IMR-90 (cell line): Measurements from ENCODE around the gene ATP8B3. TPM values are rescaled to one million over a fixed set of nuclear protein-coding genes. Genes with fewer than 3 reads are reported as not detected.
A peak's percentile ranks its signal among the peaks of the same experiment; 100 is the strongest.

Experiments
- ATAC-seq: fragments of 200-7000 bp; cut with Tn5 transposase; 2 replicates; pipeline ENCODE4 v1.9.1; 2020; ENCODE audit warnings: low read depth, mild to moderate bottlenecking, moderate library complexity
- BruUV-seq: library from RNA; stranded (reverse); fragments of 400-500 nt; replicated peaks from 2 replicates; lab custom pipeline; 2021; lab: Mats Ljungman, UMichigan
- CTCF ChIA-PET: fragments of 300-600 bp; formaldehyde crosslinking; extraction: SDS; loops from one replicate; lab custom pipeline; 2021; ENCODE audit warnings: antibody characterized with exemption; lab: Yijun Ruan, JAX
- POLR2A ChIA-PET: fragments of 300-600 bp; sonication (Branson Sonifier 250); formaldehyde crosslinking; loops from one replicate; lab custom pipeline; 2022; ENCODE audit warnings: antibody characterized with exemption; ENCODE audit not compliant: unreplicated experiment; lab: Charles Lee
- DNase-seq: peaks from one replicate; pipeline ENCODE4 v3.0.0; 2013
- H2AFZ ChIP-seq: replicated peaks from 2 replicates; pipeline ENCODE3; 2013; ENCODE audit warnings: low read length, mild to moderate bottlenecking; ENCODE audit not compliant: poor library complexity
- H2AK5ac ChIP-seq: 2 replicates; pipeline ENCODE4 v1.6.1; 2013; ENCODE audit warnings: low read depth, low read length, inconsistent platforms
- H2AK9ac ChIP-seq: replicated peaks from 2 replicates; pipeline ENCODE3; 2013; ENCODE audit warnings: mild to moderate bottlenecking, low read depth, low read length, moderate library complexity; ENCODE audit not compliant: poor library complexity
- H2BK120ac ChIP-seq: 2 replicates; pipeline ENCODE4 v1.6.1; 2013; ENCODE audit warnings: low read depth, low read length, inconsistent platforms
- H2BK15ac ChIP-seq: 3 replicates; pipeline ENCODE4 v1.6.1; 2013; ENCODE audit warnings: low read depth, low read length, inconsistent platforms
- H2BK20ac ChIP-seq: 2 replicates; pipeline ENCODE4 v1.6.1; 2013; ENCODE audit warnings: low read depth, mild to moderate bottlenecking, inconsistent platforms, low read length, moderate library complexity
- H2BK5ac ChIP-seq: 2 replicates; pipeline ENCODE4 v1.6.1; 2013; ENCODE audit warnings: mild to moderate bottlenecking, low read depth, low read length, inconsistent platforms; ENCODE audit not compliant: poor library complexity, severe bottlenecking
- H3K14ac ChIP-seq: replicated peaks from 2 replicates; pipeline ENCODE4 v1.6.1; 2013; ENCODE audit warnings: low read depth, low read length, inconsistent platforms
- H3K18ac ChIP-seq: 2 replicates; pipeline ENCODE4 v1.6.1; 2013; ENCODE audit warnings: low read depth, low read length, control low read depth
- H3K23ac ChIP-seq: 2 replicates; pipeline ENCODE4 v1.6.1; 2013; ENCODE audit warnings: low read depth, low read length, inconsistent platforms
- H3K27ac ChIP-seq: 2 replicates; pipeline ENCODE4 v1.5.1; 2013; ENCODE audit warnings: mild to moderate bottlenecking, control low read depth, low read length; ENCODE audit not compliant: insufficient read depth
- H3K27me3 ChIP-seq: 2 replicates; pipeline ENCODE4 v1.6.1; 2013; ENCODE audit warnings: low read length; ENCODE audit not compliant: control insufficient read depth, insufficient read depth
- H3K36me3 ChIP-seq: 2 replicates; pipeline ENCODE4 v1.6.1; 2013; ENCODE audit warnings: low read length, mixed read lengths; ENCODE audit not compliant: control insufficient read depth, insufficient read depth
- H3K4ac ChIP-seq: 2 replicates; pipeline ENCODE4 v1.6.1; 2013; ENCODE audit warnings: low read depth, low read length, inconsistent platforms
- H3K4me1 ChIP-seq: 2 replicates; pipeline ENCODE4 v1.6.1; 2013; ENCODE audit warnings: low read length, mixed read lengths; ENCODE audit not compliant: control insufficient read depth, insufficient read depth
- H3K4me2 ChIP-seq: 2 replicates; pipeline ENCODE4 v1.6.1; 2013; ENCODE audit warnings: low read depth, mild to moderate bottlenecking, control low read depth, low read length, moderate library complexity
- H3K4me3 ChIP-seq: 2 replicates; pipeline ENCODE4 v1.5.1; 2013; ENCODE audit warnings: low read depth, mild to moderate bottlenecking, control low read depth, low read length, moderate library complexity; ENCODE audit not compliant: insufficient read depth
- H3K56ac ChIP-seq: 2 replicates; pipeline ENCODE4 v1.6.1; 2013; ENCODE audit warnings: low read length, inconsistent platforms; ENCODE audit not compliant: insufficient read depth; ENCODE audit errors: extremely low read depth
- H3K79me1 ChIP-seq, 2 experiments: 2 replicates each; pipeline ENCODE4 v1.6.1; 2013; ENCODE audit warnings: low read length in 2 of 2, inconsistent platforms in 1 of 2, low read depth in 1 of 2
- H3K9ac ChIP-seq: 2 replicates; pipeline ENCODE4 v1.6.1; 2013; ENCODE audit warnings: low read depth, low read length, control low read depth
- H3K9me1 ChIP-seq: 2 replicates; pipeline ENCODE4 v1.6.1; 2013; ENCODE audit warnings: low read length, inconsistent platforms; ENCODE audit not compliant: insufficient read depth
- H3K9me3 ChIP-seq: 2 replicates; pipeline ENCODE4 v1.6.1; 2013; ENCODE audit warnings: low read length; ENCODE audit not compliant: control insufficient read depth, insufficient read depth
- H4K20me1 ChIP-seq: 2 replicates; pipeline ENCODE4 v1.6.1; 2013; ENCODE audit warnings: low read length, inconsistent platforms; ENCODE audit not compliant: insufficient read depth
- H4K5ac ChIP-seq: 2 replicates; pipeline ENCODE4 v1.6.1; 2013; ENCODE audit warnings: mild to moderate bottlenecking, low read depth, low read length, control low read depth
- H4K8ac ChIP-seq, 2 experiments: 2 replicates each; pipeline ENCODE4 v1.6.1; 2013; ENCODE audit warnings: low read depth in 2 of 2, low read length in 2 of 2, control low read depth in 1 of 2, inconsistent platforms in 1 of 2
- H4K91ac ChIP-seq: 2 replicates; pipeline ENCODE4 v1.6.1; 2013; ENCODE audit warnings: low read depth, low read length, inconsistent platforms; ENCODE audit not compliant: insufficient read depth
- BHLHE40 ChIP-seq: fragments of 150-350 bp; IDR thresholded peaks from 2 replicates; pipeline ENCODE4 v1.6.1; 2016; ENCODE audit warnings: mild to moderate bottlenecking, low read depth, low read length
- CEBPB ChIP-seq: IDR thresholded peaks from 2 replicates; pipeline ENCODE4 v1.6.1; 2012; ENCODE audit warnings: low read depth, low read length, improper control_type of control experiment
- CHD1 ChIP-seq: IDR thresholded peaks from 2 replicates; pipeline ENCODE4 v1.6.1; 2012; ENCODE audit warnings: low read depth, low read length, improper control_type of control experiment
- ELK1 ChIP-seq: fragments of 150-350 bp; IDR thresholded peaks from 2 replicates; pipeline ENCODE4 v1.6.1; 2016; ENCODE audit warnings: low read depth, mild to moderate bottlenecking, low read length, moderate library complexity, borderline replicate concordance
- MAZ ChIP-seq: IDR thresholded peaks from 2 replicates; pipeline ENCODE4 v1.6.1; 2012; ENCODE audit warnings: low read depth, mild to moderate bottlenecking, low read length, improper control_type of control experiment, moderate library complexity, borderline replicate concordance
- POLR2A ChIP-seq: IDR thresholded peaks from 2 replicates; pipeline ENCODE4 v1.6.1; 2012; ENCODE audit warnings: mild to moderate bottlenecking, low read depth, low read length
- RCOR1 ChIP-seq: IDR thresholded peaks from 2 replicates; pipeline ENCODE4 v1.6.1; 2012; ENCODE audit warnings: mild to moderate bottlenecking, low read length, improper control_type of control experiment; ENCODE audit not compliant: insufficient replicate concordance
- RFX5 ChIP-seq: IDR thresholded peaks from 2 replicates; pipeline ENCODE4 v1.8.0; 2012; ENCODE audit warnings: low read depth, mild to moderate bottlenecking, low read length, moderate library complexity
- USF2 ChIP-seq: fragments of 150-350 bp; IDR thresholded peaks from 2 replicates; pipeline ENCODE4 v1.6.1; 2017; ENCODE audit warnings: mild to moderate bottlenecking, antibody characterized with exemption, low read length, low read depth
- WGBS, 2 experiments: methylation state at CpG; one replicate each; pipeline versions ENCODE4 v1.1.5 to v1.1.7; 2013; ENCODE audit warnings: missing lambda C conversion rate in 2 of 2; ENCODE audit not compliant: insufficient read length in 1 of 2; ENCODE audit errors: extremely low coverage in 2 of 2; 5-methylcytosine and 5-hydroxymethylcytosine counted together
- dilution Hi-C: fragments of 300-500 bp; cut with HindIII; formaldehyde crosslinking; loops from one replicate; pipeline ENCODE4 v1.14.3; 2018; ENCODE audit warnings: low sequenced_read_pairs; ENCODE audit not compliant: unreplicated experiment
- in situ Hi-C: fragments of 300-500 bp; cut with MboI; formaldehyde crosslinking; loops from 3 replicates; pipeline ENCODE4 v1.14.3; 2019; ENCODE audit warnings: low sequenced_read_pairs, inconsistent platforms, mixed read lengths
- intact Hi-C: fragments of 100-400 bp; cut with micrococcal nuclease; formaldehyde crosslinking; loops from 2 replicates; pipeline ENCODE4 v1.10.0; 2022
- polyA plus RNA-seq, 3 experiments: library from polyadenylated mRNA; depleted of rRNA; stranded (reverse); fragments of >200 nt; gene quantifications; 2 replicates each; pipeline ENCODE4 v1.2.3, GENCODE V29; 2012; ENCODE audit warnings: low replicate concordance in 1 of 3
- total RNA-seq: library from RNA; depleted of rRNA; stranded (reverse); fragments of >200 nt; gene quantifications from 2 replicates; pipeline ENCODE4 v1.2.3, GENCODE V29; 2012

The ATP8B3 gene
- total and polyA plus RNA-seq, 2 of the 4 experiments (the other 2 are of a cell fraction), result 1.6 to 8.1 TPM

- no peak overlapping the region for H3K9ac ChIP-seq
- POLR2A ChIA-PET, result no interaction called here
- no peak overlapping the region for H3K23ac ChIP-seq
- ATAC-seq (no peak), DNase-seq (no peak)
- BruUV-seq, result no TSS peak
- no peak overlapping the region for H3K4ac ChIP-seq
- H3K27me3 ChIP-seq, result peaks cover 68% of the 10 kb centered on the region
- no peak overlapping the region for H3K4me3 ChIP-seq
- intact Hi-C loops, result no loop called here
- dilution Hi-C loops, result no loop called here
- H3K9me1 ChIP-seq, result no peaks in the 10 kb centered on the region
- no peak overlapping the region for H4K8ac ChIP-seq
- H2BK120ac ChIP-seq, result no peak overlapping the region
- peak overlapping the region; percentile 65 for H2AFZ ChIP-seq
- H4K5ac ChIP-seq, result no peak overlapping the region
- H2AK9ac ChIP-seq, result no peak overlapping the region
- H4K20me1 ChIP-seq, result no peaks in the 10 kb centered on the region
- no peak overlapping the region for H3K27ac ChIP-seq
- CTCF ChIA-PET, result no interaction called here
- in situ Hi-C loops, result loop anchor here (25.0 kb wide), 1 partner anchor 239 kb away; no protein-coding TSS in a partner anchor
- H2BK15ac ChIP-seq, result no peak overlapping the region
- no peak overlapping the region for H4K91ac ChIP-seq
- H3K9me3 ChIP-seq, result peaks cover 12% of the 10 kb centered on the region
- no peak overlapping the region for H2AK5ac ChIP-seq
- WGBS, 2 experiments, result 7% methylated on average over 3 of the region's 23 CpGs; no CpG with 5 or more reads in 1 of the 2 experiments
- no peak overlapping the region for H2BK20ac ChIP-seq
- H3K56ac ChIP-seq, result no peak overlapping the region
- H3K18ac ChIP-seq, result no peak overlapping the region
- no peak overlapping the region for H2BK5ac ChIP-seq
- H3K4me1 ChIP-seq, result no peaks in the 10 kb centered on the region
- TF ChIP-seq CEBPB (no peak), ELK1 (no peak), USF2 (no peak), MAZ (no peak), RFX5 (no peak), POLR2A (no peak), RCOR1 (no peak), BHLHE40 (no peak), CHD1 (no peak)
- H3K36me3 ChIP-seq, result no peaks in the 10 kb centered on the region
- H3K79me1 ChIP-seq, result no peaks in the 10 kb centered on the region
- H3K4me2 ChIP-seq, result no peak overlapping the region
- H3K14ac ChIP-seq, result no peak overlapping the region
Observed at GRCh38 chr19:1776606-1777147, 35.4 kb downstream of the ATP8B3 start.
